Transverse colon (tissue), 4 donors: ENCODE results near the gene SLC37A3. TPM values are rescaled to one million over a fixed set of nuclear protein-coding genes. Genes with fewer than 3 reads are reported as not detected.

ENCODE experiments used
- DNase-seq: peaks from one replicate; pipeline ENCODE4 v3.0.0-alpha.2; 2019
- H3K27ac ChIP-seq, 4 donors: fragments of 200-600 bp; sonication (generic); 2 replicates each; pipeline ENCODE4 v1.5.1; 2016 to 2018; ENCODE audit warnings: inconsistent platforms in 4 of 4
- H3K27me3 ChIP-seq: fragments of 200-600 bp; sonication (generic); 2 replicates; pipeline ENCODE4 v1.5.1; 2017; ENCODE audit warnings: inconsistent platforms
- H3K36me3 ChIP-seq, 4 donors: fragments of 200-600 bp; sonication (generic); 2 replicates each; pipeline ENCODE4 v1.5.1; 2017 to 2019; ENCODE audit warnings: inconsistent platforms in 4 of 4
- H3K4me1 ChIP-seq, 4 donors: fragments of 200-600 bp; sonication (generic); 2 replicates each; pipeline ENCODE4 v1.5.1; 2017 to 2020; ENCODE audit warnings: inconsistent platforms in 4 of 4
- H3K4me3 ChIP-seq, 4 donors: fragments of 200-600 bp; sonication (generic); 1 replicate in 1 of 4; 2 replicates in 3 of 4; pipeline versions ENCODE4 v1.5.1 to v1.6.1; 2017 to 2019; ENCODE audit warnings: inconsistent platforms in 4 of 4
- H3K9me3 ChIP-seq, 2 donors: fragments of 200-600 bp; sonication (generic); 2 replicates each; pipeline ENCODE4 v1.5.1; 2017 to 2019; ENCODE audit warnings: inconsistent platforms in 2 of 2
- CTCF ChIP-seq, 5 experiments: fragments of 200-600 bp in 3 of 5; fragments of 450-650 bp in 2 of 5; sonication (generic) in 3 of 5; IDR thresholded peaks; 1 replicate in 2 of 5; 2 replicates in 3 of 5; pipeline ENCODE4 v1.5.1; 2016 to 2017; ENCODE audit warnings: antibody characterized with exemption in 5 of 5, inconsistent platforms in 3 of 5, mild to moderate bottlenecking in 2 of 5, moderate library complexity in 1 of 5
- EP300 ChIP-seq: sonication (generic); formaldehyde crosslinking; IDR thresholded peaks from one replicate; pipeline ENCODE4 v1.6.1; 2017; ENCODE audit warnings: antibody characterized with exemption, low read depth
- POLR2A ChIP-seq: fragments of 450-650 bp; IDR thresholded peaks from one replicate; pipeline ENCODE4 v1.6.1; 2016; ENCODE audit warnings: antibody characterized with exemption, mild to moderate bottlenecking, moderate library complexity
- POLR2AphosphoS5 ChIP-seq, 3 donors: sonication (generic); formaldehyde crosslinking; IDR thresholded peaks; one replicate each; pipeline ENCODE4 v1.6.1; 2016; ENCODE audit warnings: antibody characterized with exemption in 3 of 3
- WGBS, 2 donors: methylation state at CpG; one replicate each; pipeline ENCODE4 v1.1.5; 2018; ENCODE audit warnings: low coverage in 1 of 2; 5-methylcytosine and 5-hydroxymethylcytosine counted together
- in situ Hi-C, 4 donors: fragments of 200-750 bp; cut with MboI; loops; one replicate each; pipeline versions ENCODE4 v1.15.0 to v1.15.1; 2017; ENCODE audit warnings: low sequenced_read_pairs in 3 of 4, low pct_ligation_motif_present in 1 of 4, low pct_unique_long_range_greater_than_20kb in 1 of 4
- intact Hi-C: fragments of 100-400 bp; cut with DNase I; formaldehyde crosslinking; loops from one replicate; pipeline ENCODE4 v1.15.1; 2023; ENCODE audit warnings: low total_unique reads
- total RNA-seq, 4 donors: library from RNA; depleted of rRNA; stranded (reverse); fragments of >200 nt; gene quantifications; one replicate each; pipeline ENCODE4 v1.1.0, GENCODE V29; 2016

The SLC37A3 gene
- total RNA-seq, 4 donors from 2014 or later = 34.8 to 132 (median 76.0) TPM

GRCh38 chr7:140367528-140367927 lies 30.8 kb downstream of the SLC37A3 start:
- no peak for TF ChIP-seq EP300
- Histone ChIP-seq H3K27ac (no peak overlapping the region), H3K36me3 (no peaks in the 10 kb centered on the region), H3K4me1 (peaks cover 0 to 20% (median 11%) of the 10 kb centered on the region in 4 donors), H3K27me3 (no peaks in the 10 kb centered on the region), H3K9me3 (no peaks in the 10 kb centered on the region), H3K4me3 (no peak overlapping the region)
- DNase-seq = no peak
- in situ Hi-C loops (no loop called here), intact Hi-C loops (no loop called here)
- WGBS, 2 donors = 87 to 90% methylated on average over 7 to 9 of the region's 9 CpGs

- WGBS, 2 donors = 67% methylated on average over 3 of the region's 3 CpGs
- Histone ChIP-seq H3K27ac (peak overlapping the region in 2 of 4 donors; percentile 34 to 48), H3K4me1 (peaks cover 0 to 20% (median 11%) of the 10 kb centered on the region in 4 donors), H3K27me3 (no peaks in the 10 kb centered on the region), H3K9me3 (no peaks in the 10 kb centered on the region), H3K4me3 (no peak overlapping the region), H3K36me3 (no peaks in the 10 kb centered on the region)
- in situ Hi-C loops (no loop called here), intact Hi-C loops (no loop called here)
- no peak for TF ChIP-seq POLR2A
- no peak for TF ChIP-seq CTCF (IDR thresholded peaks at IDR 0.05)
- no peak for TF ChIP-seq EP300
- no peak for TF ChIP-seq POLR2AphosphoS5 (IDR thresholded peaks at IDR 0.05)
- DNase-seq = no peak
Measured at GRCh38 chr7:140364819-140365218, 33.5 kb downstream of the SLC37A3 start.

- TF ChIP-seq POLR2AphosphoS5 (IDR thresholded peaks at IDR 0.05) = no peak
- no peak for TF ChIP-seq POLR2A
- TF ChIP-seq CTCF (IDR thresholded peaks at IDR 0.05) = no peak
- no peak for TF ChIP-seq EP300
- in situ Hi-C loops = no loop called here
Measured at GRCh38 chr7:140360697-140361229, 37.6 kb downstream of the SLC37A3 start.

DNA sequence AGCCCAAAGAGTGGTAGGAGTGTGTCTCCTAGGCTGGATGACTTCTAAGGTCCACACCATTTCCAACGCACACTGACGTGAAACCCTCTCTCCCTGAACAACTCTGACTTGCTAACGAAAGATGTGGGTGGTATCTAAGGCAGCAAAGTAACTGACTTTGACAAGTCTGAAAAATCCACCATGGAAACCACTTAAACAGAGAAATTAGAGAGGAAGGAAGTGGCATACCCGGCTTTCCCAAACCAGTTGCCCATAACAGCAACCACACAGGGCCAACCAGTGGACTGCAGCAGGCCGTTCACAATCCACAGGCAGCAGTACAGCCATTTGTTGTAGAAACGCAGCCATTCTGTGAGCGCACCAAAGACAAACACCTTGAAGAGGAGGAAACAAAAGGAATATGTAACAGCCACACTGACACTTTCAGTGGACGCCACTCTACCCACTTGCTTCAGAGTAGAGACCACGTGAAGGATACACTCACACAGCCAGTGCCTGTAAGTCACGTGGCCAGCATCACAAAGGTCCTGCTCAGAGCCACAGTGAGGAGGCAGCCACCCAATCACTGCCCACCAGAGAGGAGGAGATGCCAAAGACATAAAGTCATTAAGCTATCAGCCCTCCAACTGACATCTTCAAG lies 39.8 kb downstream of the SLC37A3 start:
- in situ Hi-C loops (no loop called here), intact Hi-C loops (no loop called here)
- H3K27me3 ChIP-seq = no peaks in the 10 kb centered on the region
- H3K9me3 ChIP-seq = no peaks in the 10 kb centered on the region
- H3K4me3 ChIP-seq = no peak overlapping the region
- H3K27ac ChIP-seq = no peak overlapping the region
- no peak for DNase-seq
- H3K36me3 ChIP-seq = peaks cover 0 to 24% (median 6%) of the 10 kb centered on the region in 4 donors
- TF ChIP-seq POLR2A = no peak
- no peak for TF ChIP-seq CTCF (IDR thresholded peaks at IDR 0.05)
- no peak for TF ChIP-seq EP300
- TF ChIP-seq POLR2AphosphoS5 (IDR thresholded peaks at IDR 0.05) = no peak
- no peaks in the 10 kb centered on the region for H3K4me1 ChIP-seq
- 79 to 90% methylated on average over 5 to 10 of the region's 10 CpGs for WGBS, 2 donors

More at GRCh38 chr7:140360697-140361229, 37.6 kb downstream of the SLC37A3 start:
- Histone ChIP-seq H3K9me3 (no peaks in the 10 kb centered on the region), H3K27ac (no peak overlapping the region), H3K4me1 (peaks cover 0 to 10% (median 3%) of the 10 kb centered on the region in 4 donors), H3K4me3 (no peak overlapping the region), H3K36me3 (peaks cover 0 to 13% (median 2%) of the 10 kb centered on the region in 4 donors), H3K27me3 (no peaks in the 10 kb centered on the region)
- DNase-seq = no peak
- intact Hi-C loops = no loop called here
- WGBS, 2 donors = 83 to 93% methylated on average over 4 to 6 of the region's 6 CpGs

DNA sequence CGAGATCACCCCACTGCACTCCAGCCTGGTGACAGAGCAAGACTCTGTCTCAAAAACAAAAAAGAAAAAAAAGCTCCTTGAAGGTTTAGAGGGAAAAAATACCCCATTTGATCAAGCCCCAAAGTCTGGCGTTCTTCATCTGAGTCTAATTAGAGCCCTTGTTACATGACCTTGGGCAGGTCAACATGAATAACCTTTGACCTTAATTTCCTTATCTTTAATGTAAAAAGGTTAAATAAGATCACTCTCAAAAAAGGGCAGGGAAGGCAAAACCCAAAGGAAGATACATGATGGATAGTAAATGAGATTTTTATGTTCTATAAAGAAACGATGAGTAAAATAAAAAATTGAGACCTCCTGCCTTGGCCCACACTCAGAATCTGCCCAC lies 40.3 kb downstream of the SLC37A3 start:
- no peak for TF ChIP-seq POLR2A
- no peak for TF ChIP-seq EP300
- H3K36me3 ChIP-seq = peaks cover 0 to 28% (median 6%) of the 10 kb centered on the region in 4 donors
- WGBS, 2 donors = 91 to 100% methylated on average over 3 of the region's 3 CpGs
- H3K27ac ChIP-seq = no peak overlapping the region
- no peaks in the 10 kb centered on the region for H3K4me1 ChIP-seq
- H3K27me3 ChIP-seq = no peaks in the 10 kb centered on the region
- no peak for DNase-seq
- no peak overlapping the region for H3K4me3 ChIP-seq
- in situ Hi-C loops = no loop called here
- H3K9me3 ChIP-seq = no peaks in the 10 kb centered on the region
- intact Hi-C loops = no loop called here
